HS-5 (cell line): ENCODE results near the gene SSBP2.
"Not testable (repeated sequence)": the region's sequence is repeated elsewhere in the genome, so short reads cannot be mapped to it uniquely, and the experiment has no call there.

Experiments used
- DNase-seq: peaks from one replicate; pipeline ENCODE4 v3.0.0-alpha.2; 2012; ENCODE audit warnings: low read depth

SSBP2 gene

DNA sequence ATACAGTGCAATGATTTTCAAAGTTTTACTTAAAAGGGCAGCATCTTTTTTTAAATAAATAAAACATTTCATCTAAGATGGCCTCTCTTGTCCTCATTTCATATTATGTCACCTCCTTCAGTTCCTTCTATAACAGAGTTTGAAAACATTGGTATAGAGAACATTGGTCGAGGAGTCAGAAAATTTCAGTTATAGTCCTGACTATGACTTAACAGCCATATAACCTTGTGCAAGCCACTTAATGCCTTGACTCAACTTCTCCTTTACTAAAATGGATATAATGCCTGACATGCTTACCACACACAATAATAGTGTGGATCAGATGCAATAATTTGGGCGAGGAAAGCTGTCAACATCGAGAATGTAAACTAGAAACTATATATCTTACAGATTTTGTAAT lies 22.6 kb downstream of the SSBP2 start:
- no peak for DNase-seq

DNA sequence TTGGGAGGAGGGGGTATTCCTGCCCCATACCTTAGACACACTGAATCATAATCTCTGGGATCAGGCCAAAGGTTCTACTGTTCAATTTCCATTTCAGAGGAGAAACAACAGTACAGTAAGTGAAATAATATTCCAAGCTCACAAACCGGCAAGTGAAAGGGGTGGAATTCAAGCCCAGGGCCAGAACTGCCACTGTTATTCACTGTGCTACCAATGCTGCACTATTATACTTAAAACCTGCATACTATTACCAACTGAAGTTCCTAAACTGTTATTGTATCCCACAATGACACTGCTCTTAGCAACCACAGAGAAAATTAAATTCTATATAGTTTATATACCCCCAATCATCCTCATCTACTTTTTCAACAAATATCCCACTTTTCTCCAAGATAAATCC lies 24.6 kb downstream of the SSBP2 start:
- no peak for DNase-seq

DNA sequence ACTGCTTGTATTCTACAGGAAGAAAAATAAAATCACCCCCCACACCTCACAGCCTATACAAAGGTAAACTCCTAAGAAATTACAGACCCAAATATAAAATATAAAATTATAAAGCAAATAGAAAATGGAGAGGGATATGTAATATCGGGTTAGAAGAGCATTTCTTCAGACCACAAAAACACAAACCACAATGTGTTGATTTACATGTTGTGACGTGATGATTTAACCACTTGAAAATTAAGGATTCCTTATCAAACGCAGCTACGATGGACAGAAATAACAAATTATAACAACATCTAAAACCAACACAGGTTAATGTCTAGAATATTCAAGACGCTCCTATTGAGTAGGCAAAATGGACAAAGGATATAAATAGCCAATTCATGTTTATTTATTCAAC lies 26.3 kb downstream of the SSBP2 start:
- DNase-seq, result no peak

DNA sequence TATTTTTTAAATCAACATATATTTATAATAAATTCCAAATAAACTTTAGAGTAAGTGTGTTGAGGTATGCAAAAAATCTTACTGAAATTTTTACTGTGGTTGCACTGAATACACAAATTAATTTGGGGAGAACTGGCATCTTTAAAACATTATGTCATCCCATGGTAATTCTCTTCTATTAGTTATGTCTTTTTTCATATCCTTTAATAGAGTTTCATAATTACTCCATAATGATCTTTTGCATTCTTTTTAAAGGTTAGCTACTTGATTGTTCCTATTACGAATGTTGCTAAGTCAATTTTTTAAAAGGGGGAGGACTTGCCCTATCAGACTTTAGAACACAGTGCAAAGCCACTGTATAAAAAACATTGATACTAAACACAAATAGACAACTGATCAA lies 26.8 kb downstream of the SSBP2 start:
- DNase-seq, result no peak

DNA sequence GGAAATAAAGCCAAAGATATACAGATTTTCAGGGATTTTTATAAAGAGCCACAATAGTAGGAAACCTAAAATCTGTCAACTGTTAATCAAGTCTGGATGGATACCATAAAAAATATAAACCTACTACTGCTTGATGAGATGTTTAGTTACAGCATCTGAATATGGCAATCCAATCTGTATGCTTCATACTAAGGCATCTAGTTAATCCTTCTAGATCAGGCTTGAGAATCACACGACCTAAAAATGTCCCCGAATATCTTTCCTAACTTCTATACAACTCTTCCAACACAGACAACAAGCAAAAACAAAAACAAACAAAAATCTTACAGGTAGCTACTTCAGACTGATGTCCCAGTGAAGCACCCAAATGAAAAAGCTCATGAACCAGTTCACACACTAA lies 29.8 kb downstream of the SSBP2 start:
- no peak for DNase-seq

DNA sequence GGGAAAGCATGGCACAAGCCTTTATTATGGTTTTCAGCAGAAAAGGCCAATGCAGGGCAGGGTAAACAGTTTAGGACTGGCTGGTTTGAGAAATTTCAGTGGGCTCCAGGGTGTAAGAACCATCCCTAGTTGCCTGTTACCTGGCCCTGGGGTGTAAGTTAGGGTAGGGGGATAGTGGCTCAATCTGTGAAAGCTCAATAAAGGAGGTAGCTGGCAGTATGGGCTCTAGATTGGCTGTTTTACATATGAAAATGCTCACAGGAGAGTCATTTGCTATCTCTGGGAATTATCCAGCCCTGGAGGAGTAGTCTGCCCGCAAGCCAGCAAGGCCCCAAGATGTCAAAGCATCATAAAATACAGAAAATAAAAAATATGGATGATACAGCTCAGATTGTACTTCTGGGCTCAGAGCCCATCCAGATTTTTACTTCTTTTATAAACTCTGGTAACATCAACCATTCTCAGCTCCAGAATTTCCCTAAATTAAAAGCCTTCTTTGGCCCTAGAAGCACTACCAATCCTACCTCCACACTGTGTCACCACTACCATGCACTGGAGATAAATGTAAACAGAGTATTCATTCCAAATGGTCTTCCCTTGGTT lies 31.1 kb downstream of the SSBP2 start:
- DNase-seq, result no peak

DNA sequence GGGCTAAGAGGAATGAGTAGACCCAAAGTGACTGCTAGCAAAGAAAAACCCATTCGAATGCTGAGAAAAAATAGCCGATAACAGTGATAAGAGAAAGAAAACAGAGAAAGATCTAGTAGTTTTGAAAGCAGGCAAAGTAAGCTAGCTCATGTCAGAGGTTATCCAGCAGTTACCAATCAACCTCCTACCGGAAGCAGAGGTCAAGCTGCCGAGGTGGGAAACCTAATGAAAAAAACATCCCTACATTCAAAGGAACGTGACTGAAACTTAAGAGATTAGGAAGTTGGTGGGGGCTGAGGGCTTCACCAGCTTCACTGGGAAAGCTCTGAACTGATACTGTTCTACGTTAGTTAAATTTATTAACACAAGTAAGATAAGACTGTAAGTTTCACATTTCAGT lies 32.6 kb downstream of the SSBP2 start:
- no peak for DNase-seq

DNA sequence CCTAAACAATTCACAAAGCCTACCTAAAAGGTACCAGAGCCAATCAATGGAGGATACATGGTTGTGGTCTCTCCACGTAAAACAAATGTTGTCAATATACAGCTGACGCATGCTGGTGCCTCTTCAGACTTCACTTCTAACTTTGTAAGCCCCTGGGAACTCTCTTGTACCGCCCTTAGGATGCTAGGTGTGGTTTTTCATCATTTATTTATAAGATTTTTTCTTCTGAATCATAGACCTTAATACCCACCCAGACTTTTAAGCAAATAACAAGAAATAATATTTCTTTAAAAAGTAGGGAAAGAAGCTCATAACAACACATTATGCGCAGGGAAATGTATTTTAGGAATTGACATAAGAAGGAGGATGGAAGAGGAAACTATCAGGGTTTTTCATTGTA lies 33.0 kb downstream of the SSBP2 start:
- no peak for DNase-seq

DNA sequence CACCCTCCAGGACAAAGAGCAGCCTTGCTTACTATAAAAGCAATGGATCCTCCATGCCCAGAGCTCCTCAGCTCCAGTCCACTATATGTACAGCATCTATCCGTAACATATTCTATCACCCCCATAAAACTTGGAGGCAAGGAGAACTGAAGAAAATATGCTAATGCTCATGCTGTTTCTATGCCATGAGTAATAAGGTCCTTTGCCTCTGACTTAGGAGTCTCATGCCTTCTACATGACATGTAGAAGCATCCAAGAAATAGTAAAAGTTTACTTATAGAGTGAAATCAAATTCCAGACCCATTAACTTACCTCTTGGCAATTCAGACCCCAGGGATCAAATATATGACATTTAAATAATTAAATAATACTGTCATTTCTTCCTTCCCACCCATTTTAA lies 33.7 kb downstream of the SSBP2 start:
- no peak for DNase-seq

DNA sequence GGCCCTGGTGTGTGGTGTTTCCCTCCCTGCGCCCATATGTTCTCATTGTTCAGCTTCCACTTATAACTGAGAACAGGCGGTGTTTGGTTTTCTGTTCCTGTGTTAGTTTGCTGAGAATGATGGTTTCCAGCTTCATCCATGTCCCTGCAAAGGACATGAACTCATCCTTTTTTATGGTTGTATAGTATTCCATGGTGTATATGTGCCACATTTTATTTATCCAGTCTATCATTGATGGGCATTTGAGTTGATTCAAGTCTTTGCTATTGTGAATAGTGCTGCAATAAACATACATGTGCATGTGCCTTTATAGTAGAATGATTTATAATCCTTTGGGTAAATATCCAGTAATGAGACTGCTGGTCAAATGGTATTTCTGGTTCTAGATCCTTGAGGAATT lies 36.8 kb downstream of the SSBP2 start:
- not testable (repeated sequence) for DNase-seq

DNA sequence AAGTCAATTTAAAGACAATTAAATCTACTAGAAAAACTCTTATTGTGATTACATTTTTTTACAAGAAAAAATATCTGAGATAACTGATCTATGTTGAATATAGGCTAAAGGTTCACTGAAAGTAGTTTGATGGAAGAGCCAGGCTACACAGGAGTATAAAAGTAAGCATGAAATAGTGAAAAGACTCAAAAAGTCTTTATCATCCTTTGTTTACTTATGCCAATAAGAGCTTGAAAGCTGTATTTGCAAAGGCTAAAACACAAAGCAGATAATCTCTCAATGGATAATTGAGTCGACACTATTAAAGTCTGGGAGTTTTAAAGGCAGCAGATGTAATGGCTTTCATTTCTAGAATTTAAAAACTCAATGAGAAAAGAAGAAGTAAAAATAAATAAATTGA lies 42.0 kb downstream of the SSBP2 start:
- no peak for DNase-seq

DNA sequence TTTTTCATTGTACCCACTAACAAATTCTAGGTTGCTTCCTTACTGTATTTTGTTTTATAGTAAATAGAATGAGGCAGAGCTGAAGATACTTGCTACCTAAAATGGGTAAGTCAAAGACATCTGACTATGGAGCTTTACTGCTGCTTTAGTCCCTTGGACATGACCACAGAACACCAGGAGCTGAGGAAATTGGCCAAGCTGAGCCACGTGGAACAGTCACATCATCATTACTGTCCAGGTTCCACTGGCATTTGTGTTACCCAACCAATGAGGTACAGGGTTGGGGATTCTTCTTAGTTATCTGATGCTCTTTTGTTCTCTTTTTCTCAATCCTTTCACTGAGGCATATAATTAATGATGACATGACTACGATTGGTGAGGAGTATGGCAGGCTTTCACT lies 47.1 kb downstream of the SSBP2 start:
- DNase-seq, result no peak

DNA sequence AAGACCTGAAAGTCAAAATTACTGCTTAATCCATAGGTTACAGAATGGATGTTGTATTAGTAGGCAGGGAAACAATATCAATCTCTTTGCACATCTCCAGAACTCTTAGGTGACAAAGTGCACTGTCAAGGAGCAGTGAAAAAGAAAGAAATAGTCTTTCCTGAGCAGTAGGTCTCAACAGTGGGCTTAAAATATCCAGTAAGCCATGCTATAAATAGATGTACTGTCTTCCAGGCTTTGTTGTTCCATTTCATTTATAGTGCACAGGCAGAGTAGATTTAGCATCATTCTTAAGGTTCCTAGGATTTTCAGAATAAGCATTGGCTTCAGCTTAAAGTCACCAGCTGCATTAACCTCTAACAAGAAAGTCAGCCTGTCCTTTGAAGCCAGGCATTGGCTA lies 50.7 kb downstream of the SSBP2 start:
- DNase-seq, result no peak

DNA sequence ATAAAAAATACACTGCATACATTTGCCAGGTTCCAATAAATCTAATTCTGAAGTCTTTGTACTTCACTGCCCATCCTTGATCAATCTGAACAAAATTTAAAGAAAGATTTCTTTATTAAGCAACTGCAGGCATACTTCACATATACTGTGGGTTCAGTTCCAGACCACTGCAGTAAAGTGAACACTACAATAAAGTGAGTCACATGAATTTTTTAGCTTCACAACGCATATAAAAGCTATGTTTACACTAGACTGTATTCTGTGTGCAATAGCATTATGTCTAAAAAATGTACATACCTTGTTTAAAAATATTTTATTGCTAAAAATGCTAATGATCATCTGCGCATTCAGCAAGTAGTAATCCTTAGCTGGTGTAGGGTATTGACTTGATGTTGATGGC lies 52.1 kb downstream of the SSBP2 start:
- DNase-seq, result no peak

DNA sequence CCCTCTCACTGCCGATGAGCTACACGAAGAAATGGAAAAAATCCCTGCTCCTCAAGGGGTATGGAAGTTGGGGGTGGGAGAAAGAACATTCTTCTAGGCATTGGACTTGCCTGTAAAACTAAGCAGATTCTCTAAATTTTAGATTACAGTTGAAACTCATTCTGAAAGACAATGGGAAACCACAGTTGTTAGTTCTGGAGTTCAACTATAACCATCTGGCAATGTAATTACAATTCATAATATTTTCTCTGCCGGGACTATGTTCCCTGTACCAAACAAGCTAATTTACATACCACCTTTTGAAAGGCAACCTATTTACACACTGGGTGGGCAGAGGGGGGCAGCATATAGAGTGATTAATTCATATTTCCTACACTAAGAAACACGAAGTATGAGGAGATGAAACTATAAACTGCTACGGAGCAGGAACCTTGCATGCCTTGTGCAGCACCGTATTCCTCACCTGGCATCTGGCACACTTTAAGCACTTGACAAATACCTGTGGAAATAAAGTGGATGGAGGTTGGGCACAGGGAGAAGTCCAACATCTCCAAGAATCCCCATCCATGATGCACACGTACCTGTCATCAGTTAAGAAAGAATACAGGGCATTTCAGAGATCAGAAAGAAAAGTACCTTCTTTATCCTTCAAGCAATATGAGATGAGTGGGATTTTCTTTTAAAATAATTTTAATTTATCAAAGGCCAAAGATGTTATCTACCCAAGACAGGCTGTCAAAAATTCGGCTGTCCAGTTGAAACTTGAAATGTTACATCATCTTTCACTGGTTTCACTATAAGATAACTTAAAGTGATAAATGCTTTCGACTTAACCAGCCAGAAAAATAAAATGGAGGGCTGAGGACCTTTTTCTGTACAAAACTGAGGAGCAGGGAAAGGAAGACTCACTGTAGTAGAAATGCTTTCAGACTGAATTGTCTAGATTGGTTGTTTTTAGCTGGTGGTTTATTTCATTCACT lies 54.2 kb downstream of the SSBP2 start:
- no peak for DNase-seq

DNA sequence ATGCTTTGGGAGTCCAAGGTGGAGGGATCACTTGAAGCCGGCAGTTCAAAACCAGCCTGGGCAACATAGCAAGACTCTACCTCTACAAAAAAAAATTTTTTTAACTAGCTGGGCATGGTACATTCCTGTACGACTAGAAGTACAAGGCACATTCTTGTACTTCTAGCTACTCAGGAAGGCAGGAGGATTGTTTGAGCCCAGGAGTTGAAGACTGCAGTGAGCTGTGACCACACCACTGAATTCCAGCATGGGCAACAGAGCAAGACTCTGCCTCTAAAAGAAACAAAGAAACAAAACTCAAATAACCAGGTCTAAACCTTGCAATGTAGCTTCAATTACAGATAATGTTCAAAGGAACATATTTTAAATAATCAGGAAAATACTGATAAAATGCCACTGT lies 56.2 kb downstream of the SSBP2 start:
- DNase-seq, result no peak

DNA sequence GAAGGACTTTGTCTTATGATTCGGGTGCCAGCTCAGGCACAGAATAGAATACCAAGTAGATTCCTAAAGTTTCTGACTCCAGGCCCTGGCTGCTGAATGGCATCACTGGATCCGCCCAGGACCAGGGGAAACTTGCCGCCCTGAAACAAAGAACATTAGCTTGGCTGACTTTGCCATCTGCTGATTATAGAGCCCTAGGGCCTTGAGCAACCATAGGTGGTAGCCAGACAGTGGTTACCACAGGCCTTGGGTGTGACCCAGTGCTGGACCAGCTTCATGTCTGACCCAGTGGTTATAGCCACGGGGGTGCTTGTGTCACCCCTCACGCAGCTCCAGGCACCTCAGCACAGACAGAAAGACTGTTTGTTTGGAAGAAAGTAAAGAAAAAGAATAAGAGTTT lies 62.7 kb downstream of the SSBP2 start:
- no peak for DNase-seq

DNA sequence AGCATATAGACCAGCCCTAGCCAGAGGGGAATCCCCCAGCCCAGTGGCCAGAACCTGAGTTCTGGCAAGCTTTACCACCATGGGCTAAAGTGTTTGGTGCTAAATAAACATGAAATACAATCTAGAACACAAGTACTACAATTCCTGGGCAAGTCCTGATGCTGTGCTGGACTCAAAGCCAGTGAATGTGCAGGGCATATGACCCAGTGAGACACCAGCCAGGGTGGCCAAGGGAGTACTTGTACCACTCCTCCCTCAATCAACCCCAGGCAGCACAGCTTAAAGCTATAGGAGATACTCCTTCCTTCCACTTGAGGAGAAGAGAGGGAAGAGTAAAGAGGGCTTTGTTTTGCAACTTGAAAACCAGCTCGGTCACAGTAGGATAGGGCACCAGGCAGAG lies 63.6 kb downstream of the SSBP2 start:
- DNase-seq, result no peak

DNA sequence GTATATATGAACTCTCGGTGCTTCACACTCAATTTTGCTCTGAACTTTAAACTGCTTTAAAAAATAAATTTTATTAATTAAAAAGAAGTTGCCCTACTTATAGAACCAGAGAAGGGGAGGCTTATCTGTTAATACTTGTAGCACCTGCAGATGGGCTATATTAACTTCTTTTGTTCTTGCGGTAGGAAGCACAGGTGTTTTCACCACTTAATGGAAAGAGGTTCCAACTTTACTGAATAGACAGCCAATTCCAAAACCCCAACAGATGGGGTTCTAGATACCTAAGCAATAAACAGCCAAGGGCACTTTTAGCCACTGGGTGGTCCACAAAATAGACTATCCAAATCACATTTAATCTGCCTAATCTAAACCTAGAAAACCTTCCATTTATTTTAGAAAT lies 65.4 kb downstream of the SSBP2 start:
- DNase-seq, result no peak

DNA sequence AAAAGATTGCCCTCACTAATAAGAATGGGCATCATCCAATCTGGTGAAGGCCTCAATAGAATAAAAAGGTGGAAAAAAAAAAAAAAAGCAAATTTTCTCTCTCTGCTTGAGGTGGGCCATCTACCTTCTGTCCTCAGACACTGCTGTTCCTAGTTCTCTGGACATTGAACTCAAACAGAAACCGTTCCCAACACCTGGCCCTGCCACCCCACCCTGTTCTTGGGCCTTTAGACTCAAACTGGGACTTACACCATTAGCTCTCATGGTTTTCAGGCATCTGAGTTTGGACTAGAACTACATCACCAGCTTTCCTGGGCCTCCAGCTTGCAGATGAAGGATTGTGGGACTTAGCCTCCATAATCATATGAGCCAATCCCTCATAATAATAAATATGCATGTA lies 71.0 kb downstream of the SSBP2 start:
- no peak for DNase-seq

DNA sequence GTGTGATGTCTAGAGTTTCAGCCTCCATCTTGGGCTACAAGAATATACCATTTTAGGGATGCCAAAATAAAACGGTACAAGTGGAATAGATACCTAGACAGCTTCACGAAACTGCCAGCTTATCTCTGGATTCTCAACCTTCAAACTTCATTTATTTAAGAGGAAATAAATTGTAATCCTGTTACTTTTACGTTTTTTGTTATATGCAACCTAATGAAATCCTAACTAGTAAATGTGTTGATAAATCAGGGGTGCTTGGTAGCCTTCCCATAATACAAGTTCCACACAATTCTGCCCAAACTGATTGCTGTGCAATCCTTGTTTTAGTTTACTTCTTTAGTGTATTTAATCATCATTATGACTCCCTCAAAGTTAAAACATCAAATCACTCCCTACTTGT lies 75.5 kb downstream of the SSBP2 start:
- no peak for DNase-seq

DNA sequence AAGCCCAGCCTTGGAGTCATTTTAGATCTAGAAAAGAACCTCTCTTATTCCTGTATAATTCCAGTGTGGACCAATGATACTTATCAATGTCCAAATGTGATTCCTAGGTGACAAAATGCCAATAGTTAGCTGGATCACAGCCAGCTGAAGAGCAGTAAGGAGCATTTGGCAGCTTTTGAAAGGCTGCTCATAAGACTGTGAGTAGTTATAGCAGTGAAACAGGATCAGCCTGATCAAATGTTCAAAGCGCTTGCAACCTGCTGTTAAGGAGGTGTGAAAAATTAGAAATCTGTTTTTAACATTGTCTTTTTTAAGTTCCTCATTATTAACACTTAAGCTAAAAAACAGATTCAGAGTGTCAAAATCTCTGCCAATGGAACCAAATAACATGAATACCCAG lies 85.1 kb downstream of the SSBP2 start:
- DNase-seq, result no peak

DNA sequence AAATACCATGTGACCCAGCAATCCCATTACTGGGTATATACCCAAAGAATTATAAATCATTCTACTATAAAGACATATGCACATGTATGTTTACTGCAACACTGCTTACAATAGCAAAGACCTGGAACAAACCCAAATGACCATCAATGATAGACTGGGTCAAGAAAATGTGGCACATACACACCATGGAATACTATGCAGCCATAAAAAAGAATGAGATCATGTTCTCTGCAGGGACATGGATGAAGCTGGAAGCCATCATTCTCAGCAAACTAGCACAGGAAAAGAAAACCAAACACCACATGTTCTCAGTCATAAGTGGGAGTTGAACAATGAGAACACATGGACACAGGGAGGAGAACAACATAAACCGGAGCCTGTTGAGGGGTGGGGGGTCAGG lies 90.3 kb downstream of the SSBP2 start:
- not testable (repeated sequence) for DNase-seq

DNA sequence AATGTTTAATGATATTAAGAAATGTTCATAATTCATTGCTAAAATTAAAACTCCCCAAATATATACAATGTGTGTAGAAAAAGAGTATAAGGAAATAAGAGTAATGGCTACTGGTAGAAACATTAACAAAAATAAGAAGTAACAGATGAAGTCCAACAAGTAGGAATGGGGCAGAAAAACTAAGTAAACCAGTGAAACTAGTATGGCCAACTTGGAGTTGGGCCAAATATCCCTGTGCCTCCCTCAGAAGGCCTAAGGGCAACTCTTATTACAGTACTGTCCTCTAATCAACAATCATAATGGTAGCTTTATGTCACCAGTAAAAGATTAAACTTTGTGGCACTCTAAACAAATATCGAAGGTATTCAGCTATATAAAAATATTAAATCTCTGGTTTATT lies 93.5 kb downstream of the SSBP2 start:
- DNase-seq, result no peak
